ENCODE measurements around the gene ADH5. TPM values are rescaled to one million over a fixed set of nuclear protein-coding genes. Genes with fewer than 3 reads are reported as not detected.
"Not testable (repeated sequence)": the region's sequence is repeated elsewhere in the genome, so short reads cannot be mapped to it uniquely, and the experiment has no call there.

The ADH5 gene
- total and polyA plus RNA-seq, 5 donors from 2014 or later = 56.7 to 196 (median 161) TPM

- no peaks in the 10 kb centered on the region for H3K4me1 ChIP-seq (ENCODE audit: control insufficient read depth, insufficient read depth, low read length, poor library complexity, severe bottlenecking)
- no peaks in the 10 kb centered on the region for H3K9me3 ChIP-seq (ENCODE audit: control insufficient read depth in 2 of 2, low read length in 2 of 2)
- ATAC-seq (ENCODE audit: low read depth in 2 of 2) (no peak), DNase-seq (no peak)
- no peak overlapping the region for H3K27ac ChIP-seq (ENCODE audit: insufficient read depth, low read length, poor library complexity, severe bottlenecking)
- no peaks in the 10 kb centered on the region for H3K36me3 ChIP-seq (ENCODE audit: control insufficient read depth, insufficient read depth, low read length)
- no peak overlapping the region for H3K27ac Mint-ChIP-seq
- H3K9me3 Mint-ChIP-seq = peaks cover 0 to 6% (median 4%) of the 10 kb centered on the region in 7 donors
- no peaks in the 10 kb centered on the region for H3K27me3 ChIP-seq (ENCODE audit: control insufficient read depth, insufficient read depth, low read length)
- peaks cover 15% of the 10 kb centered on the region for H3K27me3 Mint-ChIP-seq
- H3K4me3 Mint-ChIP-seq = no peak overlapping the region
- no peak overlapping the region for H3K4me3 ChIP-seq (ENCODE audit: low read depth, low read length)
- peaks cover 4% of the 10 kb centered on the region for H3K36me3 Mint-ChIP-seq
- H3K4me1 Mint-ChIP-seq = peaks cover 0 to 5% (median 2%) of the 10 kb centered on the region in 4 donors
Observed at GRCh38 chr4:99100876-99101275, 12.3 kb upstream of the ADH5 start.

GRCh38 chr4:99099814-99100213, 11.2 kb upstream of the ADH5 start:
- H3K27me3 Mint-ChIP-seq = peaks cover 15% of the 10 kb centered on the region
- ATAC-seq (ENCODE audit: low read depth in 2 of 2); H3K27ac ChIP-seq (ENCODE audit: insufficient read depth, low read length, poor library complexity, severe bottlenecking); H3K36me3 Mint-ChIP-seq; H3K4me3 Mint-ChIP-seq; H3K4me1 ChIP-seq (ENCODE audit: control insufficient read depth, insufficient read depth, low read length, poor library complexity, severe bottlenecking); H3K27me3 ChIP-seq (ENCODE audit: control insufficient read depth, insufficient read depth, low read length); H3K4me3 ChIP-seq (ENCODE audit: low read depth, low read length); H3K9me3 ChIP-seq (ENCODE audit: control insufficient read depth in 2 of 2, low read length in 2 of 2); H3K9me3 Mint-ChIP-seq; DNase-seq; H3K36me3 ChIP-seq (ENCODE audit: control insufficient read depth, insufficient read depth, low read length); H3K27ac Mint-ChIP-seq; H3K4me1 Mint-ChIP-seq: not testable (repeated sequence)

GRCh38 chr4:99099311-99099710, 10.7 kb upstream of the ADH5 start:
- peaks cover 0 to 5% (median 2%) of the 10 kb centered on the region in 4 donors for H3K4me1 Mint-ChIP-seq
- Histone ChIP-seq H3K27ac (ENCODE audit: insufficient read depth, low read length, poor library complexity, severe bottlenecking) (no peak overlapping the region), H3K36me3 (ENCODE audit: control insufficient read depth, insufficient read depth, low read length) (no peaks in the 10 kb centered on the region), H3K4me3 (ENCODE audit: low read depth, low read length) (no peak overlapping the region), H3K4me1 (ENCODE audit: control insufficient read depth, insufficient read depth, low read length, poor library complexity, severe bottlenecking) (no peaks in the 10 kb centered on the region), H3K9me3 (ENCODE audit: control insufficient read depth in 2 of 2, low read length in 2 of 2) (no peaks in the 10 kb centered on the region), H3K27me3 (ENCODE audit: control insufficient read depth, insufficient read depth, low read length) (no peaks in the 10 kb centered on the region)
- ATAC-seq (ENCODE audit: low read depth in 2 of 2) (no peak), DNase-seq (no peak)
- peaks cover 4% of the 10 kb centered on the region for H3K36me3 Mint-ChIP-seq
- peaks cover 0 to 6% (median 4%) of the 10 kb centered on the region in 7 donors for H3K9me3 Mint-ChIP-seq
- H3K4me3 Mint-ChIP-seq = no peak overlapping the region
- H3K27me3 Mint-ChIP-seq = peaks cover 15% of the 10 kb centered on the region
- no peak overlapping the region for H3K27ac Mint-ChIP-seq

- not testable (repeated sequence) for H3K27ac Mint-ChIP-seq; ATAC-seq (ENCODE audit: low read depth in 2 of 2); H3K27ac ChIP-seq (ENCODE audit: insufficient read depth, low read length, poor library complexity, severe bottlenecking); DNase-seq; H3K4me3 ChIP-seq (ENCODE audit: low read depth, low read length); H3K36me3 Mint-ChIP-seq; H3K36me3 ChIP-seq (ENCODE audit: control insufficient read depth, insufficient read depth, low read length); H3K9me3 ChIP-seq (ENCODE audit: control insufficient read depth in 2 of 2, low read length in 2 of 2); H3K27me3 ChIP-seq (ENCODE audit: control insufficient read depth, insufficient read depth, low read length); H3K9me3 Mint-ChIP-seq; H3K27me3 Mint-ChIP-seq
- H3K4me1 Mint-ChIP-seq = peaks cover 20 to 53% (median 43%) of the 10 kb centered on the region in 4 donors
- H3K4me1 ChIP-seq (ENCODE audit: control insufficient read depth, insufficient read depth, low read length, poor library complexity, severe bottlenecking) = peaks cover 23% of the 10 kb centered on the region
- peak overlapping the region in 1 of 4 donors; percentile 95 for H3K4me3 Mint-ChIP-seq
Observed at GRCh38 chr4:99091841-99092240, 3.3 kb upstream of the ADH5 start.

- Histone ChIP-seq H3K27ac (ENCODE audit: insufficient read depth, low read length, poor library complexity, severe bottlenecking) (no peak overlapping the region), H3K9me3 (ENCODE audit: control insufficient read depth in 2 of 2, low read length in 2 of 2) (no peaks in the 10 kb centered on the region), H3K4me1 (ENCODE audit: control insufficient read depth, insufficient read depth, low read length, poor library complexity, severe bottlenecking) (peaks cover 27% of the 10 kb centered on the region), H3K4me3 (ENCODE audit: low read depth, low read length) (no peak overlapping the region), H3K27me3 (ENCODE audit: control insufficient read depth, insufficient read depth, low read length) (no peaks in the 10 kb centered on the region), H3K36me3 (ENCODE audit: control insufficient read depth, insufficient read depth, low read length) (no peaks in the 10 kb centered on the region)
- ATAC-seq (ENCODE audit: low read depth in 2 of 2) (no peak), DNase-seq (no peak)
- H3K27me3 Mint-ChIP-seq = no peaks in the 10 kb centered on the region
- H3K9me3 Mint-ChIP-seq = peaks cover 0 to 2% (median 0%) of the 10 kb centered on the region in 7 donors
- peak overlapping the region in 2 of 4 donors; percentile 82 to 95 for H3K4me3 Mint-ChIP-seq
- peaks cover 24 to 60% (median 48%) of the 10 kb centered on the region in 4 donors for H3K4me1 Mint-ChIP-seq
- no peaks in the 10 kb centered on the region for H3K36me3 Mint-ChIP-seq
- no peak overlapping the region for H3K27ac Mint-ChIP-seq
Observed at GRCh38 chr4:99091216-99091575, 2.6 kb upstream of the ADH5 start.

- peak overlapping the region; percentile 43 to 96 (median 83) for H3K27ac Mint-ChIP-seq
Observed at GRCh38 chr4:99090481-99091215, 2.1 kb upstream of the ADH5 start.

GRCh38 chr4:99088023-99088449, 552 bp downstream of the ADH5 start:
- Histone ChIP-seq H3K9me3 (ENCODE audit: control insufficient read depth in 2 of 2, low read length in 2 of 2) (no peaks in the 10 kb centered on the region), H3K27ac (ENCODE audit: insufficient read depth, low read length, poor library complexity, severe bottlenecking) (peak overlapping the region; percentile 86), H3K36me3 (ENCODE audit: control insufficient read depth, insufficient read depth, low read length) (peaks cover 20% of the 10 kb centered on the region), H3K27me3 (ENCODE audit: control insufficient read depth, insufficient read depth, low read length) (no peaks in the 10 kb centered on the region), H3K4me3 (ENCODE audit: low read depth, low read length) (peak overlapping the region; percentile 87), H3K4me1 (ENCODE audit: control insufficient read depth, insufficient read depth, low read length, poor library complexity, severe bottlenecking) (peaks cover 27% of the 10 kb centered on the region)
- Mint-ChIP-seq H3K4me3 (peak overlapping the region; percentile 95 to 99 (median 98)), H3K36me3 (peaks cover 5% of the 10 kb centered on the region), H3K27me3 (no peaks in the 10 kb centered on the region), H3K9me3 (no peaks in the 10 kb centered on the region), H3K4me1 (peaks cover 34 to 80% (median 58%) of the 10 kb centered on the region in 4 donors), H3K27ac (peak overlapping the region; percentile 96 to 100 (median 99))
- DNase-seq (peak in 2 of 3 donors; percentile 7 to 58), ATAC-seq (ENCODE audit: low read depth in 2 of 2) (no peak)

More at GRCh38 chr4:99090481-99091215, 2.1 kb upstream of the ADH5 start:
- Histone ChIP-seq H3K27me3 (ENCODE audit: control insufficient read depth, insufficient read depth, low read length) (no peaks in the 10 kb centered on the region), H3K27ac (ENCODE audit: insufficient read depth, low read length, poor library complexity, severe bottlenecking) (no peak overlapping the region), H3K9me3 (ENCODE audit: control insufficient read depth in 2 of 2, low read length in 2 of 2) (no peaks in the 10 kb centered on the region), H3K4me1 (ENCODE audit: control insufficient read depth, insufficient read depth, low read length, poor library complexity, severe bottlenecking) (peaks cover 27% of the 10 kb centered on the region), H3K4me3 (ENCODE audit: low read depth, low read length) (no peak overlapping the region), H3K36me3 (ENCODE audit: control insufficient read depth, insufficient read depth, low read length) (no peaks in the 10 kb centered on the region)
- no peaks in the 10 kb centered on the region for H3K36me3 Mint-ChIP-seq
- H3K4me1 Mint-ChIP-seq = peaks cover 25 to 64% (median 51%) of the 10 kb centered on the region in 4 donors
- H3K27me3 Mint-ChIP-seq = no peaks in the 10 kb centered on the region
- DNase-seq (no peak), ATAC-seq (ENCODE audit: low read depth in 2 of 2) (no peak)
- peaks cover 0 to 2% (median 0%) of the 10 kb centered on the region in 7 donors for H3K9me3 Mint-ChIP-seq
- peak overlapping the region; percentile 66 to 95 (median 78) for H3K4me3 Mint-ChIP-seq

- Mint-ChIP-seq H3K9me3 (no peaks in the 10 kb centered on the region), H3K27ac (no peak overlapping the region), H3K36me3 (peaks cover 20% of the 10 kb centered on the region), H3K27me3 (no peaks in the 10 kb centered on the region), H3K4me3 (peak overlapping the region in 2 of 4 donors; percentile 38 to 68), H3K4me1 (peaks cover 32 to 65% (median 48%) of the 10 kb centered on the region in 4 donors)
- Histone ChIP-seq H3K4me1 (ENCODE audit: control insufficient read depth, insufficient read depth, low read length, poor library complexity, severe bottlenecking) (peaks cover 21% of the 10 kb centered on the region), H3K9me3 (ENCODE audit: control insufficient read depth in 2 of 2, low read length in 2 of 2) (no peaks in the 10 kb centered on the region), H3K27ac (ENCODE audit: insufficient read depth, low read length, poor library complexity, severe bottlenecking) (no peak overlapping the region), H3K27me3 (ENCODE audit: control insufficient read depth, insufficient read depth, low read length) (no peaks in the 10 kb centered on the region), H3K4me3 (ENCODE audit: low read depth, low read length) (no peak overlapping the region), H3K36me3 (ENCODE audit: control insufficient read depth, insufficient read depth, low read length) (peaks cover 53% of the 10 kb centered on the region)
- no peak for ATAC-seq (ENCODE audit: low read depth in 2 of 2)
- no peak for DNase-seq
Observed at GRCh38 chr4:99084595-99084994, 4.0 kb downstream of the ADH5 start.

All from CD4-positive, CD25-positive, alpha-beta regulatory T cell (primary cell).